HCT116 (cell line): ENCODE results near the gene ZBED3. TPM values are rescaled to one million over a fixed set of nuclear protein-coding genes. Genes with fewer than 3 reads are reported as not detected.

Experiments used
- ATAC-seq: fragments of 200-7000 bp; cut with Tn5 transposase; 2 replicates; pipeline ENCODE4 v1.9.1; 2020; ENCODE audit warnings: mild to moderate bottlenecking, moderate library complexity
- BruUV-seq: library from RNA; stranded (reverse); fragments of 400-500 nt; replicated peaks from 2 replicates; lab custom pipeline; 2021; lab: Mats Ljungman, UMichigan
- CTCF ChIA-PET: fragments of 300-600 bp; sonication (Branson Sonifier 250); formaldehyde crosslinking; loops from one replicate; lab custom pipeline; 2021; ENCODE audit warnings: antibody characterized with exemption; lab: Charles Lee
- POLR2A ChIA-PET: fragments of 300-600, 350-600 bp; sonication (Branson Sonifier 250); formaldehyde crosslinking; loops from one replicate; lab custom pipeline; 2021; ENCODE audit warnings: antibody characterized with exemption; lab: Charles Lee
- RAD21 ChIA-PET, 2 experiments: fragments of 300-600 bp; sonication (Branson Sonifier 250); formaldehyde crosslinking; loops; one replicate each; lab custom pipeline; 2023; ENCODE audit warnings: low total read pairs in 2 of 2; ENCODE audit not compliant: uncharacterized antibody in 2 of 2, unreplicated experiment in 2 of 2, low non-redundant PET in 1 of 2; lab: Charles Lee
- DNase-seq: peaks from one replicate; pipeline ENCODE4 v3.0.0-alpha.2; 2010; ENCODE audit warnings: low read depth, low spot score
- H2AFZ ChIP-seq: fragments of 200-600 bp; shearing (Covaris generic), sonication (generic); 2 replicates; pipeline ENCODE4 v1.6.1; 2017; ENCODE audit warnings: low read depth, mixed run types, mixed read lengths, antibody characterized with exemption, low read length; ENCODE audit not compliant: poor library complexity, severe bottlenecking
- H3K27ac ChIP-seq: 2 replicates; pipeline ENCODE4 v1.5.1; 2012; ENCODE audit warnings: low read depth, low read length
- H3K27me3 ChIP-seq: fragments of 200-600 bp; sonication (generic); 2 replicates; pipeline ENCODE4 v1.6.1; 2016; ENCODE audit warnings: mixed run types, low read length, mixed read lengths; ENCODE audit not compliant: insufficient read depth
- H3K36me3 ChIP-seq, 2 experiments: fragments of 200-500 bp in 1 of 2; fragments of 200-600 bp in 1 of 2; sonication (Bioruptor generic) in 1 of 2; sonication (generic) in 1 of 2; 2 replicates each; pipeline versions ENCODE4 v1.5.1 to v1.6.1; 2014 to 2016; ENCODE audit warnings: low read length in 2 of 2, inconsistent platforms in 1 of 2, mixed read lengths in 1 of 2, mixed run types in 1 of 2; ENCODE audit not compliant: insufficient read depth in 2 of 2, control insufficient read depth in 1 of 2
- H3K4me1 ChIP-seq, 2 experiments: fragments of 200-600 bp in 1 of 2; sonication (generic) in 1 of 2; 2 replicates each; pipeline versions ENCODE4 v1.5.1 to v1.6.1; 2012 to 2017; ENCODE audit warnings: low read length in 2 of 2, inconsistent platforms in 1 of 2, mild to moderate bottlenecking in 1 of 2, mixed read lengths in 1 of 2, mixed run types in 1 of 2, moderate library complexity in 1 of 2; ENCODE audit not compliant: insufficient read depth in 2 of 2, control insufficient read depth in 1 of 2
- H3K4me2 ChIP-seq: fragments of 200-600 bp; sonication (generic); 2 replicates; pipeline ENCODE4 v1.6.1; 2017; ENCODE audit warnings: mixed run types, low read length, mixed read lengths
- H3K4me3 ChIP-seq, 2 experiments: fragments of 200-600 bp in 1 of 2; sonication (generic) in 1 of 2; replicated peaks in 1 of 2; 2 replicates each; pipeline ENCODE4 v1.5.1; 2011 to 2016; ENCODE audit warnings: low read length in 2 of 2, control low read depth in 1 of 2, low read depth in 1 of 2, mild to moderate bottlenecking in 1 of 2, mixed read lengths in 1 of 2, mixed run types in 1 of 2
- H3K79me2 ChIP-seq: fragments of 200-600 bp; sonication (generic); 2 replicates; pipeline ENCODE4 v1.6.1; 2017; ENCODE audit warnings: mild to moderate bottlenecking, mixed run types, low read length, moderate library complexity, mixed read lengths; ENCODE audit not compliant: insufficient read depth
- H3K9ac ChIP-seq: fragments of 200-600 bp; sonication (generic); 2 replicates; pipeline ENCODE4 v1.6.1; 2016; ENCODE audit warnings: low read length, mixed read lengths
- H3K9me2 ChIP-seq: fragments of 200-600 bp; sonication (generic), shearing (Covaris generic); 2 replicates; pipeline ENCODE4 v1.6.1; 2017; ENCODE audit warnings: mixed run types, mild to moderate bottlenecking, moderate library complexity; ENCODE audit not compliant: insufficient read depth
- H3K9me3 ChIP-seq, 2 experiments: fragments of 200-500 bp in 1 of 2; fragments of 200-600 bp in 1 of 2; sonication (Bioruptor generic) in 1 of 2; sonication (generic) in 1 of 2; 2 replicates each; pipeline ENCODE4 v1.6.1; 2014 to 2017; ENCODE audit warnings: low read length in 2 of 2, mixed read lengths in 2 of 2, inconsistent platforms in 1 of 2, low read depth in 1 of 2, mild to moderate bottlenecking in 1 of 2, mixed run types in 1 of 2, moderate library complexity in 1 of 2; ENCODE audit not compliant: control insufficient read depth in 1 of 2, insufficient read depth in 1 of 2
- H4K20me1 ChIP-seq: fragments of 200-600 bp; sonication (generic), shearing (Covaris generic); 2 replicates; pipeline ENCODE4 v1.6.1; 2017; ENCODE audit warnings: mixed run types, mild to moderate bottlenecking, moderate library complexity; ENCODE audit not compliant: insufficient read depth
- CBX3 ChIP-seq: IDR thresholded peaks from 2 replicates; pipeline ENCODE4 v1.6.1; 2012; ENCODE audit warnings: low read depth
- EGR1 ChIP-seq: IDR thresholded peaks from 2 replicates; pipeline ENCODE4 v1.6.1; 2012; ENCODE audit warnings: low read depth
- EZH2 ChIP-seq: fragments of 200-600 bp; sonication (generic); IDR thresholded peaks from 2 replicates; pipeline ENCODE4 v1.6.1; 2017; ENCODE audit warnings: antibody characterized with exemption, mixed run types
- EZH2phosphoT487 ChIP-seq: fragments of 200-600 bp; IDR thresholded peaks from 2 replicates; pipeline ENCODE4 v1.6.1; 2018; ENCODE audit warnings: antibody characterized with exemption, borderline replicate concordance
- FOSL1 ChIP-seq: IDR thresholded peaks from 2 replicates; pipeline ENCODE4 v1.6.1; 2012; ENCODE audit warnings: low read depth
- JUND ChIP-seq: IDR thresholded peaks from 2 replicates; pipeline ENCODE4 v1.6.1; 2012
- POLR2A ChIP-seq: IDR thresholded peaks from 2 replicates; pipeline ENCODE4 v1.7.0; 2011; ENCODE audit warnings: borderline replicate concordance; ENCODE audit not compliant: insufficient read depth, insufficient read length; ENCODE audit errors: extremely low read depth
- RAD21 ChIP-seq: IDR thresholded peaks from 2 replicates; pipeline ENCODE4 v1.6.1; 2012; ENCODE audit warnings: low read depth, mild to moderate bottlenecking
- SIN3A ChIP-seq: IDR thresholded peaks from 2 replicates; pipeline ENCODE4 v1.6.1; 2012; ENCODE audit warnings: low read depth
- SP1 ChIP-seq: IDR thresholded peaks from 2 replicates; pipeline ENCODE4 v1.6.1; 2012; ENCODE audit warnings: low read depth
- SRF ChIP-seq: IDR thresholded peaks from 2 replicates; pipeline ENCODE4 v1.6.1; 2012; ENCODE audit warnings: low read depth
- TCF7L2 ChIP-seq: IDR thresholded peaks from 2 replicates; pipeline ENCODE4 v1.7.0; 2011; ENCODE audit warnings: borderline replicate concordance, inconsistent platforms; ENCODE audit not compliant: insufficient read depth, insufficient read length; ENCODE audit errors: extremely low read depth
- ZNF274 ChIP-seq: fragments of 200-500 bp; sonication (Bioruptor generic); IDR thresholded peaks from 2 replicates; pipeline ENCODE4 v1.6.1; 2014; ENCODE audit warnings: mild to moderate bottlenecking, low read depth, low read length, inconsistent platforms
- intact Hi-C: fragments of 100-400 bp; cut with micrococcal nuclease; formaldehyde crosslinking; loops from 2 replicates; pipeline ENCODE4 v1.10.0; 2022
- total RNA-seq: library from RNA; stranded (reverse); gene quantifications from one replicate; pipeline ENCODE4 v1.2.1, GENCODE V29; 2021; ENCODE audit not compliant: unreplicated experiment
- TF ChIP-seq, protein P1 (sequence below): IDR thresholded peaks from 2 replicates; pipeline ENCODE4 v1.6.1; 2012
- TF ChIP-seq, protein P2 (sequence below): IDR thresholded peaks from 2 replicates; pipeline ENCODE4 v1.6.1; 2012; ENCODE audit warnings: low read depth
- TF ChIP-seq, protein P3 (sequence below), 3 experiments: fragments of 200-600 bp in 1 of 3; sonication (generic) in 1 of 3; IDR thresholded peaks in 2 of 3; conservative IDR thresholded peaks in 1 of 3; 2 replicates each; pipeline ENCODE4 v1.5.1; 2012 to 2017; ENCODE audit warnings: low read depth in 2 of 3, low read length in 2 of 3, antibody characterized with exemption in 1 of 3, borderline replicate concordance in 1 of 3, control low read depth in 1 of 3, mild to moderate bottlenecking in 1 of 3, mixed read lengths in 1 of 3, mixed run types in 1 of 3, moderate library complexity in 1 of 3; ENCODE audit not compliant: insufficient read depth in 1 of 3

Gene ZBED3
- total RNA-seq, 1 experiment from 2014 or later = 12.7 TPM

DNA sequence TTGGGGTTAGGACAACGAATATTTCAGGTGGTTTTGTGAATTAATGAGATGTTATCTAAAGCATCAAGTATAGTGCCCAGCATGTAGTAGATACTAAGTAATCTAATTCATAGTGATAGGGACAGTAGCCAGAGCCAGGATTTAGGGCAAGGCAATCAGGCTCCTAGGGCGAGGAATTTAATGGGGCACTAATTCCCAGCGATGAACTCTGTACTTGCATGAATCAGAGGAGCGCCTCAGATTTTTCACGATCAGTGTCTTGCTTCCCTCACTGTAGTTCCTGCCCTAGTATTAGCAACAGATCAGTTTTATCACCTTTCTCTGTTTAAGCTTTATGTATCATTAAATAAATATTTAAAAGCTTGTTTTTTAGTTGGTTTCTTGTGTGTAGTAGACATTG lies 53.7 kb downstream of the ZBED3 start:
- peaks cover 22 to 30% of the 10 kb centered on the region in 2 experiments; a peak in 3 of 4 replicates for H3K36me3 ChIP-seq
- no peak for DNase-seq
- H3K9me2 ChIP-seq = no peaks in the 10 kb centered on the region
- intact Hi-C loops = no loop called here
- ChIA-PET POLR2A (no interaction called here), CTCF (no interaction called here), RAD21 (no interaction called here)
- no peak overlapping the region for H2AFZ ChIP-seq
- H3K9me3 ChIP-seq = peaks cover 3 to 16% of the 10 kb centered on the region in 2 experiments; a peak in 2 of 4 replicates
- no peak overlapping the region for H3K27ac ChIP-seq
- H3K9ac ChIP-seq = no peak overlapping the region
- H3K4me3 ChIP-seq = no peak overlapping the region
- H3K79me2 ChIP-seq = peaks cover 31% of the 10 kb centered on the region
- H3K4me1 ChIP-seq = peaks cover 9 to 18% of the 10 kb centered on the region in 2 experiments; a peak in 3 of 4 replicates
- no TSS peak for BruUV-seq
- no peak for TF ChIP-seq EZH2
- TF ChIP-seq, protein P1, sequence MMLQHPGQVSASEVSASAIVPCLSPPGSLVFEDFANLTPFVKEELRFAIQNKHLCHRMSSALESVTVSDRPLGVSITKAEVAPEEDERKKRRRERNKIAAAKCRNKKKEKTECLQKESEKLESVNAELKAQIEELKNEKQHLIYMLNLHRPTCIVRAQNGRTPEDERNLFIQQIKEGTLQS = no peak
- no peak for TF ChIP-seq EGR1
- no peak for TF ChIP-seq ZNF274
- no peak for TF ChIP-seq CBX3
- TF ChIP-seq, protein P2, sequence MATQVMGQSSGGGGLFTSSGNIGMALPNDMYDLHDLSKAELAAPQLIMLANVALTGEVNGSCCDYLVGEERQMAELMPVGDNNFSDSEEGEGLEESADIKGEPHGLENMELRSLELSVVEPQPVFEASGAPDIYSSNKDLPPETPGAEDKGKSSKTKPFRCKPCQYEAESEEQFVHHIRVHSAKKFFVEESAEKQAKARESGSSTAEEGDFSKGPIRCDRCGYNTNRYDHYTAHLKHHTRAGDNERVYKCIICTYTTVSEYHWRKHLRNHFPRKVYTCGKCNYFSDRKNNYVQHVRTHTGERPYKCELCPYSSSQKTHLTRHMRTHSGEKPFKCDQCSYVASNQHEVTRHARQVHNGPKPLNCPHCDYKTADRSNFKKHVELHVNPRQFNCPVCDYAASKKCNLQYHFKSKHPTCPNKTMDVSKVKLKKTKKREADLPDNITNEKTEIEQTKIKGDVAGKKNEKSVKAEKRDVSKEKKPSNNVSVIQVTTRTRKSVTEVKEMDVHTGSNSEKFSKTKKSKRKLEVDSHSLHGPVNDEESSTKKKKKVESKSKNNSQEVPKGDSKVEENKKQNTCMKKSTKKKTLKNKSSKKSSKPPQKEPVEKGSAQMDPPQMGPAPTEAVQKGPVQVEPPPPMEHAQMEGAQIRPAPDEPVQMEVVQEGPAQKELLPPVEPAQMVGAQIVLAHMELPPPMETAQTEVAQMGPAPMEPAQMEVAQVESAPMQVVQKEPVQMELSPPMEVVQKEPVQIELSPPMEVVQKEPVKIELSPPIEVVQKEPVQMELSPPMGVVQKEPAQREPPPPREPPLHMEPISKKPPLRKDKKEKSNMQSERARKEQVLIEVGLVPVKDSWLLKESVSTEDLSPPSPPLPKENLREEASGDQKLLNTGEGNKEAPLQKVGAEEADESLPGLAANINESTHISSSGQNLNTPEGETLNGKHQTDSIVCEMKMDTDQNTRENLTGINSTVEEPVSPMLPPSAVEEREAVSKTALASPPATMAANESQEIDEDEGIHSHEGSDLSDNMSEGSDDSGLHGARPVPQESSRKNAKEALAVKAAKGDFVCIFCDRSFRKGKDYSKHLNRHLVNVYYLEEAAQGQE = no peak
- no peak for TF ChIP-seq TCF7L2
- no peak for TF ChIP-seq JUND
- TF ChIP-seq, protein P3, sequence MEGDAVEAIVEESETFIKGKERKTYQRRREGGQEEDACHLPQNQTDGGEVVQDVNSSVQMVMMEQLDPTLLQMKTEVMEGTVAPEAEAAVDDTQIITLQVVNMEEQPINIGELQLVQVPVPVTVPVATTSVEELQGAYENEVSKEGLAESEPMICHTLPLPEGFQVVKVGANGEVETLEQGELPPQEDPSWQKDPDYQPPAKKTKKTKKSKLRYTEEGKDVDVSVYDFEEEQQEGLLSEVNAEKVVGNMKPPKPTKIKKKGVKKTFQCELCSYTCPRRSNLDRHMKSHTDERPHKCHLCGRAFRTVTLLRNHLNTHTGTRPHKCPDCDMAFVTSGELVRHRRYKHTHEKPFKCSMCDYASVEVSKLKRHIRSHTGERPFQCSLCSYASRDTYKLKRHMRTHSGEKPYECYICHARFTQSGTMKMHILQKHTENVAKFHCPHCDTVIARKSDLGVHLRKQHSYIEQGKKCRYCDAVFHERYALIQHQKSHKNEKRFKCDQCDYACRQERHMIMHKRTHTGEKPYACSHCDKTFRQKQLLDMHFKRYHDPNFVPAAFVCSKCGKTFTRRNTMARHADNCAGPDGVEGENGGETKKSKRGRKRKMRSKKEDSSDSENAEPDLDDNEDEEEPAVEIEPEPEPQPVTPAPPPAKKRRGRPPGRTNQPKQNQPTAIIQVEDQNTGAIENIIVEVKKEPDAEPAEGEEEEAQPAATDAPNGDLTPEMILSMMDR (IDR thresholded peaks at IDR 0.05 in 2 of 3, conservative IDR thresholded peaks at IDR 0.05 in 1 of 3; ENCODE audit: borderline replicate concordance in 1 of 3, insufficient read depth in 1 of 3, low read depth in 2 of 3, low read length in 2 of 3) = no peak
- no peak for TF ChIP-seq FOSL1
- no peak for TF ChIP-seq RAD21
- TF ChIP-seq SIN3A = no peak
- TF ChIP-seq SP1 = no peak
- TF ChIP-seq POLR2A = no peak
- TF ChIP-seq EZH2phosphoT487 = no peak
- no peak for TF ChIP-seq SRF
- no peaks in the 10 kb centered on the region for H3K27me3 ChIP-seq
- no peak overlapping the region for H3K4me2 ChIP-seq
- no peaks in the 10 kb centered on the region for H4K20me1 ChIP-seq
- ATAC-seq = no peak
